ENCODE measurements around the gene HOXD1.

HOXD1 gene

GRCh38 chr2:176187200-176187898 lies 1.1 kb upstream of the HOXD1 start:
- no peak for DNase-seq

- no peak for DNase-seq
Observed at GRCh38 chr2:176188774-176189680, 559 bp downstream of the HOXD1 start.

- no peak for DNase-seq
Observed at GRCh38 chr2:176189681-176190641, 1.5 kb downstream of the HOXD1 start.

DNA sequence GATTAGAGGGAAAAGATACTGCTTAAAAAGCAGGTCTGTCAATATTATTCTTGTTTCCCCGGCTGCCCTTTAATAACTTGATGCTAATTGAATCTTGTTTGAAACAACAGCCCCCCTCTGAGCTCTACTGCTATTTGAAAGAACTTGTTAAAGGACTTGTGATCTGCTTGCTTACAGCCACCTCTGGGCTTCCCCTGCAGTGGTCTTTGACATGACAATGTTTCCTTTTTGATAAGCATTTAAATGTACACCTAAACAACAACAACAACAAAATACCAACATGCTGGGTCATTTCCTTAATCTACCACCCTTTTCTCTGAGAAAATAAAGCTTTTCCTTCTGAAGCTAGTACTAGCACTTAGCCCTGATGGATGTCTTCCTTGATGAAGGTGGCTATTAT lies 3.9 kb downstream of the HOXD1 start:
- no peak for DNase-seq

DNA sequence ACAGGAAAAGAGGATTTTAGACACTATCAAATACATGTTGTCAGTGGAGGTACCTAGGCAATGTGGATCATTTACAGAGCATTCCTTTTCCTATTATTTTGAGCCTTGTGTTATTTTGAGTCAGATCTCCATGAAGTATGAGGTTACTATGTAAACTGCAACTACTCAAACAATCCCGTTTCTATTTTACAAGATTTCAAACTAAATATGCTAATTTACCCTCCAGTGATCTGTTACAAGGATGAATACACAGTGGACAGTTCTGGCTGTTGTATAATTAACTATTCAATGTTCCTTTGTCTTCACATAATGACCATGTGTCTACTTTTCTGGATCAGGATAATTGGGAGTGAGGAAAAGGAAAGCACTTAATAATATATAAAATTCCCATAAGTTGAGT lies 4.6 kb downstream of the HOXD1 start:
- no peak for DNase-seq

GRCh38 chr2:176199902-176200301 lies 11.4 kb downstream of the HOXD1 start:
- DNase-seq, result no peak

DNA sequence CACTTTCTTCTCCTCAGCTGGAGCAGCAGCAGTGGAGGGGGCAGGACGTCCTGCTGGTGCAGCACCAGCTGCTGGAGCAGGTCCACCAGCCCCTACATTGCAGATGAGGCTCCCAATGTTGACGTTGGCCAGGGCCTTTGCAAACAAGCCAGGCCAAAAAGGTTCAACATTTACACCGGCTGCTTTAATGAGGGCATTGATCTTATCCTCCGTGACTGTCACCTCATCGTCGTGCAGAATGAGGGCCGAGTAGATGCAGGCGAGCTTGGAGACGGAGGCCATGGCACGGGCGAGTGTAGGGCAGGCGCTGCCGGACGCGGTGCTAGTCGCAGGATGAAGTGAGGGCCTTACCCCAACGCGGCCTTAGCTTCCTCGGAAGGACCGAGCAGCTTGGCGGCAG lies 12.5 kb downstream of the HOXD1 start:
- no peak for DNase-seq

- no peak for DNase-seq
Observed at GRCh38 chr2:176202491-176202890, 14.0 kb downstream of the HOXD1 start.

GRCh38 chr2:176205126-176205525 lies 16.7 kb downstream of the HOXD1 start:
- no peak for DNase-seq

DNA sequence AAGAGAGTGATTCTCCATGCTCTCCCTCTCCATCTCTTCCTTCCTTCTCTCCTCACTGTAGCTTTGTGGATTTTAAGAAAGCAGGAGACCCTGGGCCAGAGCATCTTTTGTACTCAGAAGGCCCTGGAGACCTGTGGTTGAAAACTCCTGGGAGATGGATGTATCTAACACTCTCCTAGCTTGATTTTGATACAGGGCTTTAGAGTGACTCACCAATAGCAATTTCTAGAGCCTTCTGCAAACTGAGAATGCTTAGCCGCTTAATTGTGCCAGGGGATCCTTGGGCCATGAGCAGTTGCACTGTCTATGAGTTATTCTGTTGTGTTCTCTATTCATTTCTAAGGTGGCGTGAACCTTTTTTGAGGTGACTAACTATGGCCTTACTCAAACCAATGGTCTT lies 17.7 kb downstream of the HOXD1 start:
- DNase-seq, result no peak

GRCh38 chr2:176206682-176207081 lies 18.2 kb downstream of the HOXD1 start:
- no peak for DNase-seq

DNA sequence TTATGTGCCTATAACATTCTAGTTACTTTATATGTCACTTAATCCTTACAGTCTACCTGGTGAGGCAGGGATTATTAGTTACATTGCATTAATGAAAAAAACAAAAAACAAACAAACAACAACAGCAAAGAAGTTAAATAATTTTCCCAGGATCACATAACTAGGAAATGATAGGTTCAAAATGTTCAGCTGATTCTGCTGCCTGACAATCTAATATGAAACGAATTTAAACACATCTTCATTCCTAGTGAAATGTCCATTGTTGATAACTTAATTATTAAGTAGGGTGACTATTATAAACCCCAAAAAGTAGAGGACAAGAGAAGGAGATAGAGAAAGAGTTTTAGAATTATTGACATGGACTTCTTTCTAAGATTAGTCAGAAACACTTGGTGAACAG lies 22.6 kb downstream of the HOXD1 start:
- DNase-seq, result no peak

DNA sequence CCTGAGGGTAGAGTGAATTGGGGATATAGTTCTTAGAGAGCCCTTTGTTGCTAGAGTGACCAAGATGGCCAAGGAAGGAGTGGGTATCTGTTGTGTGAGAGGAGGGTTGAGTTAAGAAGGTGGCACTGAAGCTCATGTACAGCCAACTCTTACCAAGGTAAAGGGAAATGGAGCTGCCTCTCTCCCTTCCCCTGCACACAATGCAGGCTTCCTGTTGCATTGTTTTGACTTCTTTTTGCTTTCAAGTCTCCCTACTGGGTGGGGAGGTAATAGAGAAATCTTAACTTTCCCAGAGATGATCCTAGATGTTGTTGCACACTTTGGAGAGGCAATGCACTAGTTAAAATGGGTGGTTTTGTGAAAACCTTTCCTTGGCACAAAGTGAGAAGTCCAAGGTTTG lies 23.8 kb downstream of the HOXD1 start:
- DNase-seq, result no peak

- DNase-seq, result no peak
Observed at GRCh38 chr2:176213406-176213805, 24.9 kb downstream of the HOXD1 start.

DNA sequence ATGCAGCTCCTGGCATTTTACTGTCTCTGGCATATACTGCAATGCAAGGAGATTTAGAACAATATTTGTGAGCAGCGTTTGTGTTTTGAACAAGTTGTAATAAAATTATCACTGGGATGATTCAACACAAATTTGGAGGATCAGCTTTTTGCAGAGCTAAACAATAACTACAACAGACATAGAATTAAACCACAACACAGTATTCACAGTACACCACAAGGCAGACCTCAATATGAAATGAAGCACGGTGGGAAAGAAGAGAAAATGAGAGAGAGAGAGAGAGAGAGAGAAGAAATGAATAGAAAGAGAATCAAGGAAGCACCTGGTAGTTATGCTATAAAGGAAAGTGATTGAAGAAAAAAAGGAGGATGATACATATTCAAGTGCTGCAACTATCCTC lies 39.4 kb downstream of the HOXD1 start:
- DNase-seq, result no peak

DNA sequence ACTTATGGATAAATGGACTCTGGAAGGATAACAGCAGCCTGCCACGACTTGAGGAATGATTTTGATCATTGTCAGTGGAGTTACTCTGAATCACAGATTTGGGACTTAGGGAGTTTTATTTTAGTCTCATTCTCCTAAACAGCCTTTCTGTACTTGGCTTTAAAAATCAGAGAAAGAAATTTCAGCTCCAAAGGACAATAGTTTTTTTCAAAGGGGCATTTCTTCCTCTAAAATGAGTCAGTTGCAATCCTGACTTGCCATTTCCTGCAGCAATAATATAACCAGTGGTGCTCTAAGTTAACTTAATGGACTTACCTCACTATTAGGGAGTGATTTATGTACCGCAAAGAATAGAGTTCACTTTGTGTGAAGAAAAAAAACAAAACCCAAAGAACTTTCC lies 45.7 kb downstream of the HOXD1 start:
- no peak for DNase-seq

- no peak for DNase-seq
Observed at GRCh38 chr2:176234940-176235339, 46.5 kb downstream of the HOXD1 start.

GRCh38 chr2:176237456-176237855 lies 49.0 kb downstream of the HOXD1 start:
- DNase-seq, result no peak

- no peak for DNase-seq
Observed at GRCh38 chr2:176239031-176239430, 50.6 kb downstream of the HOXD1 start.

DNA sequence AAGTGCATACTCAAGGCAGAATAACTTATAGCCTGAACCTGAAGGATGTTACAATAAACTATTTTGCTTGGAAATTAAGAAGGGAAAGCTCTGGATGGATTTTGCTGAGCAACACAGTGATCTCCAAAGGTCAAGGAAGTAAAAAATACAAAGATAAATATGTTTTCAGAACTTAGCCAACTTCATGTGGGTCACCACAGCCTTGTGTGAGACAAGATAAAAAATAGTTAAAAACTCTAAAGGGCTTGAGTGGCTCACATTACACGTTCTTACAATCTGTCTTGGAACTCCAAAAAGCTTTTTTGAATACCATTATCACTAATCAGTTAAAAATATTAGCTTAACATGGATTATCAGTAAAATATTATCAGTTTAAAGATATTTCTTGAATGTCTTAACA lies 51.8 kb downstream of the HOXD1 start:
- no peak for DNase-seq

Data from Kasumi-1 (cell line).